ENCODE data around the gene SMCO1.

DNA sequence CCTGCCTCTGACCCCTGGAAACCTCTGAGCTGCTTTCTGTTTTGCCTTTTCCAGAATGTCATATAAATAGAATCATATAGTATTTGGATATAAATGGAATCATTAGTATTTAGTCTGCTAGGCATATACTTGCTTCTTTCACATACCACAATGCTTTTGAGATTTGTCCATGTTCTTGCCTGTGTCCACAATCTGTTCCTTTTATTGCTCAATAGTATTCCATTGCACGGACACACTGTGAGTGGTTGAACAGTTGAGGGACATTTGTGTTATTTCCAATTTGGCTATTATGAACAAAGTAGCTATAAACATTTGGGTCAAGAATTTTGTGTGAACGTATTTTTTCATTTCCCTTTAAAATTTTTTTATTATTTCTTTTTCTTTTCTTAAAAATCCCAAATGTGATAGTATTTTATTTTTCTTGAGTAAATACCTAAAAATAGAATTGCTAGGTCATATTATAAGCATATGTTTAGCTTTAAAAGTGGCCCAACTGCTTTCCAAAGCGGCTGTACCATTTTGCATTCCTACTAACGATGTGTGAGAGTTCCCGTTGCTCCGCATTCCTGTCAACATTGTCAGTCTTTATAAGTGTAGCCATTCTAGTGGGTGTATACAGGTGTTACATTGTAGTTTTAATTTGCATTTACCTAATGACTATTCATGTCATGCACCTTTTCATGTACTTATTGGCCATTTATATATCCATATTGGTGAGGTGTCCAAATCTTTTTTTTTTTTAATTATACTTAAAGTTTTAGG, 26.7 kb upstream of the SMCO1 start:
- TF ChIP-seq POLR2A (IDR thresholded peaks at IDR 0.05; ENCODE audit: low read depth, low read length) (no peak), CHD1 (IDR thresholded peaks at IDR 0.05; ENCODE audit: low read depth, low read length) (no peak), CEBPB (IDR thresholded peaks at IDR 0.05; ENCODE audit: low read depth, low read length) (peak; percentile 47), MAZ (IDR thresholded peaks at IDR 0.05; ENCODE audit: borderline replicate concordance, low read depth, low read length) (no peak)
- TF ChIP-seq, protein P1, sequence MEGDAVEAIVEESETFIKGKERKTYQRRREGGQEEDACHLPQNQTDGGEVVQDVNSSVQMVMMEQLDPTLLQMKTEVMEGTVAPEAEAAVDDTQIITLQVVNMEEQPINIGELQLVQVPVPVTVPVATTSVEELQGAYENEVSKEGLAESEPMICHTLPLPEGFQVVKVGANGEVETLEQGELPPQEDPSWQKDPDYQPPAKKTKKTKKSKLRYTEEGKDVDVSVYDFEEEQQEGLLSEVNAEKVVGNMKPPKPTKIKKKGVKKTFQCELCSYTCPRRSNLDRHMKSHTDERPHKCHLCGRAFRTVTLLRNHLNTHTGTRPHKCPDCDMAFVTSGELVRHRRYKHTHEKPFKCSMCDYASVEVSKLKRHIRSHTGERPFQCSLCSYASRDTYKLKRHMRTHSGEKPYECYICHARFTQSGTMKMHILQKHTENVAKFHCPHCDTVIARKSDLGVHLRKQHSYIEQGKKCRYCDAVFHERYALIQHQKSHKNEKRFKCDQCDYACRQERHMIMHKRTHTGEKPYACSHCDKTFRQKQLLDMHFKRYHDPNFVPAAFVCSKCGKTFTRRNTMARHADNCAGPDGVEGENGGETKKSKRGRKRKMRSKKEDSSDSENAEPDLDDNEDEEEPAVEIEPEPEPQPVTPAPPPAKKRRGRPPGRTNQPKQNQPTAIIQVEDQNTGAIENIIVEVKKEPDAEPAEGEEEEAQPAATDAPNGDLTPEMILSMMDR (conservative IDR thresholded peaks at IDR 0.05; ENCODE audit: low read depth, low read length), result no peak
- TF ChIP-seq, protein P2, sequence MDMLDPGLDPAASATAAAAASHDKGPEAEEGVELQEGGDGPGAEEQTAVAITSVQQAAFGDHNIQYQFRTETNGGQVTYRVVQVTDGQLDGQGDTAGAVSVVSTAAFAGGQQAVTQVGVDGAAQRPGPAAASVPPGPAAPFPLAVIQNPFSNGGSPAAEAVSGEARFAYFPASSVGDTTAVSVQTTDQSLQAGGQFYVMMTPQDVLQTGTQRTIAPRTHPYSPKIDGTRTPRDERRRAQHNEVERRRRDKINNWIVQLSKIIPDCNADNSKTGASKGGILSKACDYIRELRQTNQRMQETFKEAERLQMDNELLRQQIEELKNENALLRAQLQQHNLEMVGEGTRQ (IDR thresholded peaks at IDR 0.05; ENCODE audit: low read depth, low read length), result no peak
